ENCODE data around the gene DCLRE1B. TPM values are rescaled to one million over a fixed set of nuclear protein-coding genes. Genes with fewer than 3 reads are reported as not detected.

The DCLRE1B gene
- total RNA-seq, 1 experiment from 2014 or later = 6.9 TPM

- ChIA-PET POLR2A (no interaction called here), CTCF (no interaction called here)
- intact Hi-C loops (cut with micrococcal nuclease; ENCODE audit: unreplicated experiment) = no loop called here
- no peaks in the 10 kb centered on the region for H3K27me3 Mint-ChIP-seq (ENCODE audit: insufficient read depth, unreplicated experiment)
- no peaks in the 10 kb centered on the region for H3K4me1 Mint-ChIP-seq (ENCODE audit: low read depth, unreplicated experiment)
- no peak overlapping the region for H3K4me3 Mint-ChIP-seq (ENCODE audit: unreplicated experiment)
- no peaks in the 10 kb centered on the region for H3K27me3 ChIP-seq (replicated peaks; ENCODE audit: control insufficient read depth, insufficient read depth, low read length)
- no peak overlapping the region for H3K27ac Mint-ChIP-seq (ENCODE audit: unreplicated experiment)
- H3K9me3 Mint-ChIP-seq (ENCODE audit: unreplicated experiment) = no peaks in the 10 kb centered on the region
- BruUV-seq (replicated peaks) = no TSS peak
- H3K4me1 ChIP-seq = no peaks in the 10 kb centered on the region
- no peak for DNase-seq
- no peaks in the 10 kb centered on the region for H3K36me3 ChIP-seq (ENCODE audit: control insufficient read depth, insufficient read depth, low read length)
- H3K4me3 ChIP-seq (ENCODE audit: low read depth, low read length) = no peak overlapping the region
- no peak for TF ChIP-seq CTCF (IDR thresholded peaks at IDR 0.05; ENCODE audit: insufficient read depth in 1 of 2, low read depth in 1 of 2, low read length in 1 of 2, severe bottlenecking in 1 of 2, unreplicated experiment in 1 of 2)
- no peaks in the 10 kb centered on the region for H3K9me3 ChIP-seq
- no peaks in the 10 kb centered on the region for H3K36me3 Mint-ChIP-seq (ENCODE audit: insufficient read depth, unreplicated experiment)
Measured at GRCh38 chr1:113876176-113876575, 28.9 kb upstream of the DCLRE1B start.

GRCh38 chr1:113879739-113880038 lies 25.4 kb upstream of the DCLRE1B start:
- Mint-ChIP-seq H3K9me3 (ENCODE audit: unreplicated experiment) (no peaks in the 10 kb centered on the region), H3K4me3 (ENCODE audit: unreplicated experiment) (no peak overlapping the region), H3K36me3 (ENCODE audit: insufficient read depth, unreplicated experiment) (no peaks in the 10 kb centered on the region), H3K27me3 (ENCODE audit: insufficient read depth, unreplicated experiment) (no peaks in the 10 kb centered on the region), H3K4me1 (ENCODE audit: low read depth, unreplicated experiment) (no peaks in the 10 kb centered on the region), H3K27ac (ENCODE audit: unreplicated experiment) (no peak overlapping the region)
- intact Hi-C loops (cut with micrococcal nuclease; ENCODE audit: unreplicated experiment) = no loop called here
- Histone ChIP-seq H3K27me3 (replicated peaks; ENCODE audit: control insufficient read depth, insufficient read depth, low read length) (no peaks in the 10 kb centered on the region), H3K9me3 (no peaks in the 10 kb centered on the region), H3K36me3 (ENCODE audit: control insufficient read depth, insufficient read depth, low read length) (no peaks in the 10 kb centered on the region), H3K4me1 (no peaks in the 10 kb centered on the region), H3K4me3 (ENCODE audit: low read depth, low read length) (no peak overlapping the region)
- no peak for TF ChIP-seq CTCF (IDR thresholded peaks at IDR 0.05; ENCODE audit: insufficient read depth in 1 of 2, low read depth in 1 of 2, low read length in 1 of 2, severe bottlenecking in 1 of 2, unreplicated experiment in 1 of 2)
- no peak for DNase-seq
- ChIA-PET POLR2A (no interaction called here), CTCF (interaction anchor here (0.6 kb wide), 1 partner anchor 1581 kb away, joined by 3 read pairs; no protein-coding TSS in a partner anchor)
- BruUV-seq (replicated peaks) = no TSS peak

- H3K4me1 ChIP-seq = no peaks in the 10 kb centered on the region
- Mint-ChIP-seq H3K4me3 (ENCODE audit: unreplicated experiment) (no peak overlapping the region), H3K4me1 (ENCODE audit: low read depth, unreplicated experiment) (no peaks in the 10 kb centered on the region), H3K36me3 (ENCODE audit: insufficient read depth, unreplicated experiment) (no peaks in the 10 kb centered on the region), H3K27me3 (ENCODE audit: insufficient read depth, unreplicated experiment) (no peaks in the 10 kb centered on the region), H3K9me3 (ENCODE audit: unreplicated experiment) (no peaks in the 10 kb centered on the region), H3K27ac (ENCODE audit: unreplicated experiment) (no peak overlapping the region)
- TF ChIP-seq CTCF (IDR thresholded peaks at IDR 0.05; ENCODE audit: insufficient read depth in 1 of 2, low read depth in 1 of 2, low read length in 1 of 2, severe bottlenecking in 1 of 2, unreplicated experiment in 1 of 2) = no peak
- CTCF ChIA-PET = no interaction called here
- intact Hi-C loops (cut with micrococcal nuclease; ENCODE audit: unreplicated experiment) = no loop called here
- no TSS peak for BruUV-seq (replicated peaks)
- no peaks in the 10 kb centered on the region for H3K9me3 ChIP-seq
- POLR2A ChIA-PET = no interaction called here
- no peak for DNase-seq
- no peaks in the 10 kb centered on the region for H3K27me3 ChIP-seq (replicated peaks; ENCODE audit: control insufficient read depth, insufficient read depth, low read length)
- no peak overlapping the region for H3K4me3 ChIP-seq (ENCODE audit: low read depth, low read length)
- H3K36me3 ChIP-seq (ENCODE audit: control insufficient read depth, insufficient read depth, low read length) = no peaks in the 10 kb centered on the region
Measured at GRCh38 chr1:113881661-113882060, 23.5 kb upstream of the DCLRE1B start.

All from Caco-2 (cell line).